Measurements from ENCODE around the gene KCNK13.
"Not testable (repeated sequence)": the region's sequence is repeated elsewhere in the genome, so short reads cannot be mapped to it uniquely, and the experiment has no call there.

KCNK13 gene

DNA sequence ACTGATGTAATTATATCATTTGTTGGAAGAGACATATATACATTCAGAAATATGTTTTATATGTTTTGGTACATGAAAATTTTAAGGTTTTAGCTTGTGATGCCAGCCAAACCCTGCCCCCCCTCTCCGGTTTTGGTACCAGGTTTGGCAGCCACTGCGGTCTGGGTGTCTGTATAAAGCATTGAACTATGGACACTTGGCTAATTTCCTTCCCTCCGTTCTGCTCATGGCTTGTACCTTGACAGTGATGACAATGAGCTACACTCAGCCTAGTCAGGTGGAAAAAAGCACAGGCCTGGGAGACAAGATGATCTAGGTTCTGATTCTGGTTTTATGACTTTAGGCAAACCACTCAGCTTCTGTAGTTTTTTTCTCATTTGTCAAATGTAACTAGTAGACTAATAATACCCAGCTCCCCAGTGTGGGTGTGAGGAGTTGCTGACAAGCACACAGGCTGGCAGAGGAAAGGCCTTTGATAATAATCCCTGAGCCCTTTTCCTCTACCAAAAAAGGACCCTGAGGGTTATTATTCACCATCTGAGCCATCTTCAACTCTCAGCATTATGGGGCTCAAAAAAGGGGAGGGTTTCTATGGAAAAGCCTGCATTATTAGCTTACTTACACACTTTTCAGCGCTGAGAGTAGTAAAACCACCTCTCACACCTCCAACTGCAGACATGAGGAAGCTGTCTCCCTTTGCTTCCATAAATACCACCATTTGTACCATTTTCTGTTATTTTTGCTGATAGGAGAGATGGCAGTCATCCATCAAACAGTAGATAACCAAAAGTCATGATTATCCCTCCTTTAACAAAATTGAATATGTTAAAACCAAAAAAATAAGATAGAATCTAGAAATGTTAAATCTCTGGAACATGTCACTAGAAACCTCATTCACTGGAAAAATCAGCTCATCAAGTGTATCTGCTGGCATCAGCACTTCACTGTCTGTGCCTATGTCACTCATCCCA lies 118.3 kb downstream of the KCNK13 start:
- TF ChIP-seq POLR2A (IDR thresholded peaks at IDR 0.05; ENCODE audit: low read depth, low read length): no peak
- DNase-seq (ENCODE audit: insufficient read length, low spot score) (no peak), FAIRE-seq (no peak)

GRCh38 chr14:90184094-90184493 lies 122.3 kb downstream of the KCNK13 start:
- TF ChIP-seq POLR2A (IDR thresholded peaks at IDR 0.05; ENCODE audit: low read depth, low read length): no peak
- DNase-seq (ENCODE audit: insufficient read length, low spot score) (no peak), FAIRE-seq (no peak)

DNA sequence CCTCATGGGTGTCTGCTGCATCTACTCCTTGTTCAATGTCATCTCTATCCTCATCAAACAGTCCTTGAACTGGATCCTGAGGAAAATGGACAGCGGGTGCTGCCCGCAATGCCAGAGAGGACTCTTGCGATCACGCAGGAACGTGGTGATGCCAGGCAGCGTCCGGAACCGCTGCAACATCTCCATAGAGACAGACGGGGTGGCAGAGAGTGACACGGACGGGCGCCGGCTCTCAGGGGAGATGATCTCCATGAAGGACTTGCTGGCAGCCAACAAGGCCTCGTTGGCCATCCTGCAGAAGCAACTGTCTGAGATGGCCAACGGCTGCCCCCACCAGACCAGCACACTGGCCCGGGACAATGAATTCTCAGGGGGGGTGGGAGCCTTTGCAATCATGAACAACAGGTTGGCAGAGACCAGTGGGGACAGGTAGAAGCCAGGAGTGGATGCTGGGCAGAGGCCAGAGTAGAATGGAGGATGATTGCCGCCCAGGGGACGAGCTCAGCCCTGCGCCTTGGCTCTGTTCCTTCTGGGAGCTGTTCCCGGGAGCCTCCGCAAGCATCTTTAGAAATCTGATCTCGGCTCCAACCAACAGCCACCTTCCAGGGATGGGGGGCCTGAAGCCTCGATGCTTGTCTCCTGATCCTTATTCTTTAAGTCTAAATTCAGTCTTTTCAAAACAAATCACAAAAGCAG lies 122.9 kb downstream of the KCNK13 start:
- DNase-seq (ENCODE audit: insufficient read length, low spot score) (no peak), FAIRE-seq (no peak)
- no peak for TF ChIP-seq POLR2A (IDR thresholded peaks at IDR 0.05; ENCODE audit: low read depth, low read length)

DNA sequence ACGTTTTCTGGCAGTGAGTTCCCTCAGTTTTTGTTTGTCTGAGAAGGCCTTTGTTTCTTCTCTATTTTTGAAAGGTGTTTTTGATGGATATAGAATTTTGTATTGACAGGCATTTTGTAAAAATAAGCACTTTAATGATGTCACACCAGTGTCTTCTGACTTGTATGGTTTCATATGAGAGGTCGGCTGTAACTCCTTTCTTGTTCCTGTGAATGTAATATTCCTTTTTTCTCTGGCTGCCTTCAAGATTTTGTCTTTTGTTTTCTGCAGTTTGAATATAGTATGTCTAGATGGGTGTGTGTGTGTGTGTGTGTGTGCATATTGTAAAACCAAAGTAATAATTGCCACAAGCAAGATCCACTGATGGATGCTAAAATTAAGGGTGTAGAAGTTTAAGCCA lies 126.8 kb downstream of the KCNK13 start:
- FAIRE-seq (no peak), DNase-seq (ENCODE audit: insufficient read length, low spot score) (no peak)
- no peak for TF ChIP-seq POLR2A (IDR thresholded peaks at IDR 0.05; ENCODE audit: low read depth, low read length)

- DNase-seq (ENCODE audit: insufficient read length, low spot score): no peak
- TF ChIP-seq POLR2A (IDR thresholded peaks at IDR 0.05; ENCODE audit: low read depth, low read length): no peak
- no peak for FAIRE-seq
Observed at GRCh38 chr14:90191154-90191553, 129.4 kb downstream of the KCNK13 start.

GRCh38 chr14:90191585-90191984 lies 129.8 kb downstream of the KCNK13 start:
- FAIRE-seq: no peak
- no peak for DNase-seq (ENCODE audit: insufficient read length, low spot score)
- TF ChIP-seq POLR2A (IDR thresholded peaks at IDR 0.05; ENCODE audit: low read depth, low read length): no peak

DNA sequence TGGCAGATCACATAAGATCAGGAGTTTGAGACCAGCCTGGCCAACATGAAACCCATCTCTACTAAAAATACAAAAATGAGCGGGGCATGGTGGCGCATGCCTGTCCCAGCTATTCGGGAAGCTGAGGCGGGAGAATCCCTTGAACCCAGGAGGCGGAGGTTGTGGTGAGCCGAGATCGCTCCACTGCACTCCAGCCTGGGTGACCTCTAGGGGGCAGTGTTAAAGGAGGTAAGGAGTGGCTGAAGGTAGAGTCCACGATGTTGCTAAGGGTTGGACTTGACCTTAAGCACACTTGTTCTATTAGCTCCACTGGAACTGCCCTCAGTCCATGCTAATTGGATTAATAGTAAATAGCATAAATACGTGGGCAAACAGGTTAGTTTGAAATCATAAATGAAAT lies 132.1 kb downstream of the KCNK13 start:
- no peak for TF ChIP-seq POLR2A (IDR thresholded peaks at IDR 0.05; ENCODE audit: low read depth, low read length)
- DNase-seq (ENCODE audit: insufficient read length, low spot score): no peak
- FAIRE-seq: no peak

- no peak for FAIRE-seq
- no peak for DNase-seq (ENCODE audit: insufficient read length, low spot score)
- no peak for TF ChIP-seq POLR2A (IDR thresholded peaks at IDR 0.05; ENCODE audit: low read depth, low read length)
Observed at GRCh38 chr14:90194706-90195105, 132.9 kb downstream of the KCNK13 start.

- TF ChIP-seq POLR2A (IDR thresholded peaks at IDR 0.05; ENCODE audit: low read depth, low read length): no peak
- FAIRE-seq (no peak), DNase-seq (ENCODE audit: insufficient read length, low spot score) (no peak)
Observed at GRCh38 chr14:90198541-90199060, 136.8 kb downstream of the KCNK13 start.

GRCh38 chr14:90200546-90200945 lies 138.8 kb downstream of the KCNK13 start:
- not testable (repeated sequence) for FAIRE-seq; DNase-seq (ENCODE audit: insufficient read length, low spot score)

- FAIRE-seq (no peak), DNase-seq (ENCODE audit: insufficient read length, low spot score) (no peak)
- no peak for TF ChIP-seq POLR2A (IDR thresholded peaks at IDR 0.05; ENCODE audit: low read depth, low read length)
Observed at GRCh38 chr14:90201344-90201743, 139.6 kb downstream of the KCNK13 start.

GRCh38 chr14:90204516-90204915 lies 142.7 kb downstream of the KCNK13 start:
- DNase-seq (ENCODE audit: insufficient read length, low spot score) (no peak), FAIRE-seq (no peak)
- TF ChIP-seq POLR2A (IDR thresholded peaks at IDR 0.05; ENCODE audit: low read depth, low read length): no peak

GRCh38 chr14:90213099-90213748 lies 151.4 kb downstream of the KCNK13 start:
- FAIRE-seq (no peak), DNase-seq (ENCODE audit: insufficient read length, low spot score) (no peak)
- no peak for TF ChIP-seq POLR2A (IDR thresholded peaks at IDR 0.05; ENCODE audit: low read depth, low read length)

GRCh38 chr14:90228478-90228877 lies 166.7 kb downstream of the KCNK13 start:
- TF ChIP-seq POLR2A (IDR thresholded peaks at IDR 0.05; ENCODE audit: low read depth, low read length): no peak
- DNase-seq (ENCODE audit: insufficient read length, low spot score) (no peak), FAIRE-seq (no peak)

DNA sequence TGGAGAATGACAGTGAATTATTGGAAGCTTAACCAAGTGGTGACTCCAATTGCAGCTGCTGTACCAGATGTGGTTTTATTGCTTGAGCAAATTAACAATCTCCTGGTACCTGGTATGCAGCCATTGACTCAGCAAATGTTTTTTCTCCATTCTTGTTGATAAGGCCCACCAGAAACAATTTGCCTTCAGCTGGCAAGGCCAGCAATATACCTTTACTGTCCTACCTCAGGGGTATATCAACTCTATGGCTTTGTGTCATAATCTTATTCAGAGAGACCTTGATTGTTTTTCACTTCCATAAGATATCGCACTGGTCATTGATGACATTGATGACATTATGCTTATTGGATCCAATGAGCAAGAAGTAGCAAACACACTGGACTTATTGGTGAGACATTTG lies 168.1 kb downstream of the KCNK13 start:
- FAIRE-seq; DNase-seq (ENCODE audit: insufficient read length, low spot score): not testable (repeated sequence)

Data from H54 (cell line).